Activated CD4-positive, alpha-beta T cell treated with anti-CD3 and anti-CD28 coated beads for 4 hours (primary cell): ENCODE data around the gene NLGN1.

Experiments used
- DNase-seq, 2 donors: peaks; one replicate each; pipeline ENCODE4 v3.0.0-alpha.2; 2020

The NLGN1 gene

DNA sequence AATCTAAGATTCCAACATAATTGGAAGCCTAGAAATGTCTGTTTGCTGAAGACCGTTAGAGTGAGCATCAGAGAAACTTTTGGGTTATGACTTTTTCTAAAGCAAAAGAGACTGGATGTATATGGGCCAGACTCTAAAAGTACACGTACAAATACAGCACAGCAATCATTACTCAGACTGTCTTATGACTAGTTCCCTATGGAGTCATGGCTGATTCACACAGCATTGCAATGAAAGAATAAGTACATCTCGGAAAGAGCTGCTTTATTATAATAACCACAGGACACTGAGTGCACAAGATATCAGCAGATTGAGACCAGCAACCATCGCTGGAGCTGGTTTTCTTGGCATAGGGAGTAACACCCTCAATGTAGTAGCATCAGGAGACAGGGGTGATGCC is 618.6 kb downstream of the NLGN1 start:
- DNase-seq: no peak

DNA sequence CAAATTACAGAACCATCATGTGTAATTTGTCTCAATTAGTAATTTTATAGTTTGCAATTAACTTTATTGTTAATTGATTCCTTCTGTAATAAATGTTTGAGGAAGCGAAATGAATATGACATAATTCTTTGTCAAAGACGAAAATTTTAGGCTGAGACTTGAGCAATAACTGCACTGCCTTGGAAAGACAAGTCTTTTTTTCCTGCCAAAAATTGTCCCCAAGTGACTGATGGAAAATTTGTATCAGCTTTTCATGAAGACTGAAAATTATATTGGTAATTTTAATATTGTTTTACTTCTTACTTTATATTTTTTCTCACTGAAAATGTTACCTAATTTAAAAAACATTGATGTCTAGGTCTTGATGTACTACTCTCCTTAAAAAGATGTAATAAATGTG is 622.6 kb downstream of the NLGN1 start:
- no peak for DNase-seq

DNA sequence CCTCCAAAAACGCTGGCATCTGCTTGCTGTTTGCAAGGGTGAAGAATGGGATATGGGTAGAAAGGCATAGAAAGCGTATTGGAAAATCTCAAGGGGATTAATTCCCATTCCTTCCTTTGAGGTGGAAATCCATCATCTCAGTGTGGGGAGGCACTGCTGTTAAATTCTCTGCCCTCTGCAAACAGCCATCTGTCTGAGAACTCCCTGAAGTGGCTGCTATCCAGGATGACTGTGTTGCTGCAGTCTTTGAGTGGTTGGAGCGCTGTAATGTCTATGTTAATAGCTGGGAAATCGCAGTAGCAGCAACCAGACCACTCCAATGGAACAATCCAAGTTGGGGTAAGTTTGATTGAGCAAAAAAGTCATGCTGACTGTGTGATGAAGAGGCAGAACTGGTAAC is 625.9 kb downstream of the NLGN1 start:
- no peak for DNase-seq

DNA sequence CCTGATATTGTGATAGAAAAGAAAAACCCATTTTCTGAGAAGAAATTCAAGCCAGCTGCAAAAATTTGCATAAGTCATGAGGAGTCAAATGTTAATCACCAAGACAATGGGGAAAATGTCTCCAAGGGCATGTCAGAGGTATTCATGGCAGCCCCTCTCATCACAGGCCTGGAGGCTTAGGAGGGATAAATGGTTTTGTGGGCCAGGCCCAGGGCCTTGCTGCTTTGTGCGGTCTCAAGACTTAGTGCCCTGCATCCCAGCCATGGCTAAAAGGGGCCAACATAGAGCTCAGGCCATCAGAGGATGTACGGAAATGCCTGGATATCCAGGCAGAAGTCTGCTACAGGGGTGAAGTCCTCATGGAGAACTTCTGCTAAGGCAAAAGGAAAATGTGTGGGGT is 631.1 kb downstream of the NLGN1 start:
- no peak for DNase-seq

DNA sequence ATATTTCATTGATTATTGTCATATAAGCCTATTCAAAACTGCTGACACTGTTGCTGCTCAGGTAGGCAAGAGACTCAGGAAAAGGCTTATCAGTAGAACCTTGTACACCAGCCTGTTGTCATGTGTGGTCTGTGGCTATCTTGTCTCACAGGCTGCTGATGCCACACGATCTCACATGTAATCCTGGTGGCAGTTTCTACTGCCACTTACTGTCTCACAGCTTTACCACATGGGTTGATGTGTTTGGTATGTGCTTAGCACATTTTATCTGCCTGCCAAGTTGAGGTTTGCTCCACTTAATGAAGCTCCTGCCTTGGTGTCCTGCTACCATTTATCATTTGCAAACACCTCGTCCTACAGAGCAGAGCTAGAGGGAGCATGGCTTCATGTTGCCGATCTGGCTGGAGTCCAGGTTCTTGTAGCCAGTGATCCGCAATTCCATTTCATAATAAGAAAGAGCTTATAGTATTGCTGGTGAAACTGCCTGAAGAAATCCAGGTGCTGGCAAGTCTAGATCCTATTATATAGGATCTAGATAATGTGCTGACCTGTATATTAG is 637.9 kb downstream of the NLGN1 start:
- DNase-seq: no peak

DNA sequence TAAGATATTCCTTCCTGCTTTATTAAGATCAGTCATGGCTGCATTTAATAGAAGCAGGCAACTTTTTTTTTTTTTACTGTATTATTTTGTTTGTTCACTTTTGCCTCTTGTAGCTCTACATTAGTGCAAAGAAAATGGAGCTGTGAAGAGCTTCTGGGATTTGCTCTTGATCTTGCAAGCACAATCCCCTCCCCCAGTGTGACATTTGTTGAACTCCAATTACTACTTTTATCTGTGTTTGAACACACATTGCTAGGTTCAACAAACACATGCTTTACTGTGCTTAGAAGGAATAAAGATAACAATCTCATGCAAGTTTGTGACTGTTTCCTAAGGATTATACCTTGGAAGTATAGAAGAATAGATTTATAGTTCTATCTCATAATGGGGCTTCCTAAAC is 648.8 kb downstream of the NLGN1 start:
- no peak for DNase-seq

DNA sequence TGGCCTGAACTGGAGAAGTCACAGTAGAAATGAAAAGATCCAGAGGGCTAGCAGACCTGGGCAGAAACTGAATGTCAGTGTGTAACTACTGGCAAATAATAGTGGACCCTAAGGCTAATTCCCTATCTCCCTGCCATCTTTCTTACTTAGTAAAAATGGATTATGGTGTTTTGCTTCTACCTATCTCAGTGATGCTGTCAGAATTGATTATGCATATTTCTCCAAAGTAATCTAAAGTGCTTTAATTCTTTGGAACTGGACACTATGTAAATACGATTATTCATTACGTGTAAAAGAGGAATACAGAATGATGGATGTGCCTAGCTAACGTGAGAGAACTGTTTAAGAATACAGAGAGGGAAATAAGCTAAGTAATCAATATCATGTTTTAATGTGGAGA is 651.9 kb downstream of the NLGN1 start:
- no peak for DNase-seq

DNA sequence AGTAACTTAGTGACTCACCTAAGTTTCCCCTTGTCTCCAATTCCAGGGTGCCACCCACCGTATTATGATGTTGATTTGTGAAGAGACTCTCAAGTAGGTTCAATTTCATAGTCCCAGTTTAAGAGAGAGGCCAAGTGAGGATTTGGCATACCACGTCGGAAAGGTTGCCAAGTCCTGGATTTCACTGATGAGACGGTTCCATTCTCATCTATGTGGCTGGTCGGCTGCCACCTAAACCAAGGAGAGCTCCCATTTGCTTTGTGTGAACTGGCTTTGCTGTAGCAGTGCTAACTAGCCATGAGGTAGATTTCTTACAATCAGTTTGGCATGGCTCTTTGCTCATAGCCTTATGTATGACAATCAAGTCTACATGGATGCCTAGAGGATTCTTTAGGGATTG is 653.6 kb downstream of the NLGN1 start:
- DNase-seq: no peak

DNA sequence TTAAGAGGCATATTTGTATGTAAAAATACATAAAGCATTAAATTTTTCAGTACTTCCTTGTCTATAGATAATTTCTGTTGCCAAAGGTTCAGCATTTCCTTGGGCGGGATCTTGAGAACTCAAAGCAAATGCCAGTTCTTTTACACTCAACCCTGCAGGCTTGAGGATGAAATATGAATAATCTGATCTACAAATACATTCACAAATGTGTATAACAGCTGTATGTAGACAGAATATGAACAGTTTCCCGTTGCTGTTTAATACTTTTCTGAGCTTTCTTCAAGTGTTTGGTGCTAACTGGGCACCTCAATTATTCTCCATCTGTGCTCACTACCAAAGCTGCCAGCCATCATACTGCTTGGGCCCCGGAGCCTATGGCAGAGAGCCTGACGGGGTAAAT is 661.3 kb downstream of the NLGN1 start:
- no peak for DNase-seq

DNA sequence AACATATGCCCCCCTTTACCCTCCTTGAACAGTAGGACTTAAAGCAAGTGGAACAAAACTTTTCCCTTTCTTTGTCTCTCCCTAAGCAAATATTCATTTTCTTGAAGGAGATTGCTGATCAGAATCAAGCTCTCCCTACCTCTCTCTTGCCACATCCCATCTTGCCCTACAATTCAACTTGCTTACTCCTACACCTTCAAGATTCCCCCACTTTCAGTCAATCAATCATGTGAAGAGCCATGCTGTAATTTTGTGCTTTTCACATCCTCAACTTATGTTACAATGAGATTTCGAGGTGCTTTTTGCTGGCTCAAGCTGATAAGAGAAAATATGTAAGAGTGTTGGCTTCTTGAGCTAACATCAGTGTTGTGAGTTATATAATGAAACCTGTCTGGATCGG is 662.9 kb downstream of the NLGN1 start:
- no peak for DNase-seq

DNA sequence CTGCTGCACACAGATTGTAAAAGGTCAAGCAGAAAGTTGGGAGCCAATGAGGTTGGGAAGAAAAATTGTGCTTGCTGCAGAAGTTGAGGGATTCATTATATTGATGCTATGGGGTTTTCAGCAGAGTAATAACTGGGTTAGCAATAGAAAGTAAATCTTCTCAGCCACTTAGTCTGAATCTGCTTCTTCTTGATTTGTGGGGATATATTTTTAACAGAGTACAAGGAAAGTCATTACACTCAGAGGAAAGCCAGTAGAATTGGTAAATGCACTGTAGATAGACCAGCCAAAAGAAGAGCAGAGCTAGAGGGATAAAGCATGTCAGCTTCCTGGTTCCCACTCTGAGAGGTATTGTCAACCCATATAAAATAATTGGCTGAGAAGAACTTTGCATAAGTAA is 663.6 kb downstream of the NLGN1 start:
- no peak for DNase-seq

DNA sequence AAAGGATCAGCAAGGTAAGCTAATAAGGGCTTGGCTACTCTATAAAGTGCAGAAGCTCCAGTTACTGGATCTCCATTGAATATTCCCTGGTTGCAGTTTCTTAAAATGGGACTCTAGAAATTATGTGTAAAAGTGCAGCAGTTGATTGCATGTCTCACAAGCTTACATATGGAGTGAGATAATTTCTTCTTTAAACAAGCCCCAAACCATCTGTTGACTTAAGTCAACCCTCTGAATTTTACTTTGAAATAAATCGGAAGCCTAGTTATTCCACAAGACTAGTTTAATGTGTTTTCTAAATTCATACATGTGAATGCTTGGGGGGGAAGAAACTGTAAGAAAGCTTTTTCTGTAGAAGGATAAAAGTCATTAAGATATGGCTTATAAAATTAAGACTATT is 664.2 kb downstream of the NLGN1 start:
- DNase-seq: no peak

DNA sequence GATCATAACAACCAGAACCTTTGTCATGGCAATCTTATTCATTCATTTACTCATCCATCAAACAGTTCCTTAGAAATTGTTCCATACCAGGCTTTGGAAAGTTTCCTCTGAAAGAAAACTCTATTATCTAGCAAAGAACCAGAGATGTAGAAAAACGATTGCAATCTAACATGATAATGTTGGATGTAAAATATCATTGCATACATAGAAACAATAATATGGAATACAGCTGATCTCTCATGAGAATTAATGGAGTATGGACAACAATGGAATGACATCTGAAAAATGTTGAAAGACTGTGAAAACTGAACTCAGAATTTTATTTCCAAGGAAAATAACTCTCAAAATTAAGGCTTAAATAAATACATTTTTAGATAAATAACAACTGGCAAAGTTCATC is 665.4 kb downstream of the NLGN1 start:
- DNase-seq: no peak

DNA sequence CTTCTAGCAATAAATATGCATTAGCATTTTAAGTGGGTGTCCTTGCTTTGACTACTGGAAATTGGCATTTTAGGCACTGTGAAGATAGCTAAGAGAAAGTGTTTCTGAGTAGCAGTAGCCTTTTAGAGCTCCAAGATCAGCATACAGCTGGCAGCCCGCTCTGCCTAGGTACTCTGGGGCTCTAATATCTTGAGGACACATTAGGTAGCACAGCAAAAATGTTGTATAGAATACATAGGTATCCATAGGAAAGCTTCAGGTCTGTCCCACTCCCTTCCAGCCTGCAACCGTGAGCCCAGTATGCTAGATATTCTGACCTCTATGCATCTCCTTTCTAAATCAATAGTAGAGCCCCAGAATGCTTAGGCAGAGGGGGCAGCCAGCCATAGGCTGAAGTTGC is 670.5 kb downstream of the NLGN1 start:
- DNase-seq: no peak

DNA sequence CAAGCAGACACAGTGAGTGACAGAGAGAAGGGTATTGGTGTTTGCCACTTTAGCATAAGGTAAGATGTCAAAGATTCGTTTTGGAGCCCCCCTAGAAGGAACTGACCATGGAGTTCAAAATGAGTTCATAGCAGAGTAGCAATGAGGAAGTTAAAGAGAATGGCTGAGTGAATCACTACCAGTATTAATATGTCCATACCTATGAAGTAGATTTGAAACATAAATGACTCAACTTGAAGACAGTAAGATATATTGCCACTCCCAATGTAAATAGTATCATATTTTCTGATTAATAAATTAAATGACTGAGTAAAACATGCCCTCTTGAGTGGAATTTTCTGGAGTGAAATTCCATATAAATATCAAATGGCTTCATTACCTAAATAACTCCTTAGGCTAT is 675.1 kb downstream of the NLGN1 start:
- no peak for DNase-seq

DNA sequence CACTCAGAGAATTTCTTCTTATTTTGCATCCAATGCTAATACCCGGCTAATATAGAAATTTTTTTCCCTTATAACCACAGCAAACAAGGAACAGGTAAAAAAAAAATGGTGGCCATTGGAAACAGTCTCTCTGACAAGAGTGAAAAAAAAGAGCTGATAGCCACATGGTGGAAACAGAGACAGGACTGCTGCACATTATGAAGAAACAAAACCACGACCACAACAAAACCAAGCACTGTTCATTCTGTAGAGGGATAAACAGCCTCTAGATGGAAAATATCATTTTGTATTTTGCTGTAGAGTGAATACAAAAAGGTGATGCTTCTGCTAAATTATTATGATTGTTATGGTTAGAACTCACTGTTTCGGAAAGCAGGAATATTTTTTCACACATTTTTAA is 686.2 kb downstream of the NLGN1 start:
- DNase-seq: no peak

DNA sequence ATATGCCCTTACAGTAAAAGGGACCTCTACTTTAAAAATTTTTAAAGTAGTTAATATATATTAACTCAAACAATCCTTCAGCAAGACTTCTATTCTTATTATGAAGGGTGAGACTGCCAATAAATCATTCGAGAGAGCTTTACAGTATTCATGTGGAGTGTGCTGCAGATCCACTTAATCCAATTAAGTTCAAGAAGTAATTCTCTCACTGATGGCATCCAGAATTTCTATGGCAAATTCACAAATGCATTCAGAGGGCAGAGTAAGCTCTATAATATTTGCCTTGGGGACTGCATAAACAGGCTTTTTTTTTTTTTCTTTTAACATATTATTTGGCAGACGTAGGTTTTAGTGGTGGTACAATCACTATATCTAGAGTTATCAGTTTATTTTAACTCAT is 692.0 kb downstream of the NLGN1 start:
- no peak for DNase-seq

DNA sequence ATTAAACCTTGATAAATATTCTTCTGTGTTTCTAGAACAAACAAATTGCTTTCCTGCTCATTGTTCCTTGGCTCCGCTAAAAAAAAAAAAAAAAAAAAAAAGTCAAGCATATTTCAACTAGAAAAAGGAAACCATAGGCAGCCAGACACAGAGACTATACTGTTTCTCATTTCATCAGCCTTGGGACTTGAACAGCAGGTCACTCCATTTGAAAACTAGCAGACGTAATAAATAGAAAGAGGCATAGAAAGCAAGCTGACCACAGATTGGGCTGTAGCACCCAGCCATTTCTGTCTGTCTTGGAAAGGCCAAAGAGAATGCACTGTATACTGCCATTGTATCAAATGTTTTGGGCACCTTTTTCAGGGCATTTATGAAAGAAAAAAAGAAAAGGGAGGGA is 697.1 kb downstream of the NLGN1 start:
- no peak for DNase-seq

DNA sequence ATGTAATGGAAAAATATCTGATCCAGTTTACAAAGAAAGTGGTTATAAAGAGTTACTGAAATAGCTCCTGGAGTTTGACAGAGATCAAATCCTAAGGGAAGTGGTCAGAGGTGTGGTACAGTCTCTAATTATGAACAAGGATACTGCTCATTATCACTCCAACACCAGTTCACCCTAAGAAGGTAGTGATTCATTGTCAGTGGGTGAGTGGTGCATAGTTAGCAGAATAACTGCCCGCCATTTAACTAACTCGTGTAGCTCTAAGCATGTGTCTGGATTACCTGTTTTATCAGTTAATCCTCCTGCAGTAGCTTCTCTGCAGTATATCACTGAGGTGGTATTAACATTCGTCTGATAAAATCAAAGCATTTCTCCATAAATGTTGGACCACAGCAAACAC is 700.1 kb downstream of the NLGN1 start:
- DNase-seq: no peak

DNA sequence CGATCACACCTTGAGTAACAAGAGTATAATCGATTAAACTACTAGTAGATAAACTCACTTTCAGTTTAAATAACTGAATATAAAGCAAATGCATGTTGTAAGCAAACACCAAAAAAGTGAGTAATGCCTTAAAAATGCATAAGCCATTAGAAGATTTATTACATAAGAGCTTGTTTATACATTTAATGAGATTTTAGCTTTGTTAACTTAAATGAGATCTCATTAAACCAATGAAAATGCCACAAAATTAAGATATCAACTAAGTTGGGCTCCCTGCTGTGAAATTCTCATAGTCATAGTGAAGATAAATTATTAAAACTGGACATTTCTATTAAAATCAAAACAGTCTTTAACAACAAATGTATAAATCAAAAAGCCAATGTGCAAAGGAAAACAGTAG is 701.2 kb downstream of the NLGN1 start:
- no peak for DNase-seq

DNA sequence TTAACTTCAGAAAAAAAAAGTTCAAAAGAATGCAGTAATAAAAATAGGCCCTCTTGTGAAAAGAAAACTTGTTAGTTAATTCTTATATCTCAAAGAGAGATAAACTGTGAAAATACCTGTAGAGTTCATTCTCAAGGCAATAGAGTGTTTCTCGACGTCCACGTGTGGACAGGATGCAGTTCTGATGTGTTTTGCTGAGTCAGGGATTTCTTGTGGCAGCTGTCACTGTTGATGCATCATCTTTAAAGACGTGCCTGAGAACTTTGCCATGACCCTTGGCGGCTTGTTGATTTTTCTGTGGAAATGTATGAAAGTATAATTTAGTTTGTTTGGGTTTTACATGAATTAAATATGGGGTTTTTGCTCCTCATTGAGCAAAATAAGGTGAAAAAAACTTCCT is 702.2 kb downstream of the NLGN1 start:
- no peak for DNase-seq

DNA sequence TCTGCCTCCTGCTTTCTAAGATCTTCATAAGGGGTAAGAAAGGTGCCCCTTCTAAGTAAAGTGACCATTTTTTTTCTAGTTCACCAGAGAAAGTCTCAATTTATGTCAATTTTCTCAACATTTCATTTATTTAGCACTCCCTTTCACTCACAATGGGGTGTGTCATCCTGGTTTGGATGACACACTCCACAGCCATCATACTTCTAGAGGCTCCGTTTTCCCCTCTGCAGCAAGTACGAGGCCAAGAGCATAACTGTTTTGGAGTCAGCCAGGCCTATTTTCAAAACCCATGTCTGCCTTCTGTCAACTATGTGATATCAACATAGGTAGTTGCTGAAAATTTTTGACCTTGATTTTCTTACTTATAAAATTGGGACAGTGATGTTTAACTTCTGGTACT is 703.2 kb downstream of the NLGN1 start:
- no peak for DNase-seq

DNA sequence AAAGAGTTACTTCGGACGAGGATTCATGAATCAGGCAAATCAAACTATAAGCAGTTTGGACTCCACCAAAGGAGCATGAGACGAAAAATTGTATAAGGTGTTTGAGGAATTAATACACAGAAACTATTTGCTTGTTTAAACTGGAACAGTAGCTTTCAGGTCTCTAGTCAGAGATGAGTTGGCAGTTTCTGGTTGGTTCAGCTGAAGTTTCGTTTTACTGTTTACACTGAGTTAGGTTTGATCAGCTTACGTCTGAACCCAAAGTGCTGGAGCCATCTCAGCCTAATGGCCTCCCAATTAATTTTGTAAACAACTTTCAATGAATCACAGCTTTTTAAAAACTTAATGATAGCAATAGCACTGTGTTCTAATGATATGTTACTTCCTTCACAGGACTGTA is 703.7 kb downstream of the NLGN1 start:
- no peak for DNase-seq

DNA sequence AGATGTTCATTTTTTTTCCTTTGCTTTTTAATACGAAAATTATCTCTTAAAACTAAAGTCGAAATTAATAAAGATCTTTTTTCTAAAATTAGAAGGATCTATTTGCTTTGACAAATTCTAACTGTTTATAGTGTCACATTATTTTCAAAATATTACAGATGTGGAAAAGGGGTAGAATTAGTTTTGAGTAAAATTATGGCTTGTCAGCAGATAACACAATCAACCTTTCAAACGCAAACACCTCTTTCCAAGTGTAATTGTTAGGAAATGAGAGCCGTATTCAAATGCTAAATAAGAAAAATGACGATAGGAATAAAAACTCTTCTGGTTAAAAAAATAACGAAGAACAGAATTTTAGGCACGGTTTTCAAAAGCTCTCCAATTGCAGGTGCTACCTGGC is 704.7 kb downstream of the NLGN1 start:
- no peak for DNase-seq

DNA sequence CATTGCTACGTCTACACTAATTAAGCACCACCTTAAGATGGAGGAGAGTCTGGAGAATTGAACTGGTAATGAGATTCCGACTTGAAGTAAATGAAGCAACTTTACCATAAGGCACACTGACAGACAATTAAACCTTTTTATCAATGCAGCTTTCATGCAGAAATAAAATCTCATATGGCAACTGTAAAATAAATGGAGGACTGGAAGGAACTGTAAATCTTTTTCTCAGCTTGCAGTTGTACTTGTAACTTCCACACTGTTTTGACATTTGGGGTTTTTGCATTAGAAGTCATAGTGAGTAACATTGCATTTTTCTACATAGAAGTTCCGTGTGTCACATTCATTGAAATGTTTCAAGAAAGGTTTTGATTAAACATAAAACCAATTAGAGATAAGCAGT is 705.3 kb downstream of the NLGN1 start:
- DNase-seq: no peak

DNA sequence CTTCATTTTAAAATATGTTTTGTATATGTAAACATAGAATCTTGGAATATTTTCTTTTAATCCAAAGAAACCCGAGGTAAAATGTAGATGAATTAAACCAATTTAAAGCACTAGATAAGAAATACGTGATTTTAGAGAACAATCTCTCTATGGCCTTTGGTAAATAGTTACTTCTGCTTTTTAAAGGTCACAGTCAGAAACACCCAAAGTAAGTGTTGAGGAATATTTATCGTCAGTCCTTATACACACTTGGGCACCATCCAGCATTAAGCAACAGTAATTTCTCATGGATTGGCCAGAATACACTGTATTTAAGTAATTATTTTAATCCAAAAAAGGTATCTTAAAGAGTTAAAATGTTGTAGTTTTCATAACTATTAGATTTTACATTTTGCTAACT is 713.2 kb downstream of the NLGN1 start:
- no peak for DNase-seq
